AG08395 (cell line): ENCODE measurements around the gene PEX10.

Source experiments
- DNase-seq: peaks from one replicate; pipeline ENCODE4 v3.0.0; 2012; ENCODE audit warnings: mixed read lengths, low spot score

Gene PEX10

GRCh38 chr1:2388004-2388913 lies 24.1 kb downstream of the PEX10 start:
- no peak for DNase-seq

- DNase-seq, result no peak
Measured at GRCh38 chr1:2386636-2387611, 25.4 kb downstream of the PEX10 start.

GRCh38 chr1:2385606-2386280 lies 26.6 kb downstream of the PEX10 start:
- no peak for DNase-seq

- DNase-seq, result no peak
Measured at GRCh38 chr1:2384941-2385481, 27.4 kb downstream of the PEX10 start.

- DNase-seq, result no peak
Measured at GRCh38 chr1:2384130-2384860, 28.1 kb downstream of the PEX10 start.

- no peak for DNase-seq
Measured at GRCh38 chr1:2383576-2383975, 28.8 kb downstream of the PEX10 start.

- DNase-seq, result peak; percentile 46
Measured at GRCh38 chr1:2382621-2383361, 29.6 kb downstream of the PEX10 start.

GRCh38 chr1:2381741-2382620 lies 30.4 kb downstream of the PEX10 start:
- peak; percentile 97 for DNase-seq

GRCh38 chr1:2380816-2381591 lies 31.4 kb downstream of the PEX10 start:
- no peak for DNase-seq

- no peak for DNase-seq
Measured at GRCh38 chr1:2379733-2380404, 32.5 kb downstream of the PEX10 start.

GRCh38 chr1:2378956-2379732 lies 33.2 kb downstream of the PEX10 start:
- no peak for DNase-seq

GRCh38 chr1:2378441-2378851 lies 33.9 kb downstream of the PEX10 start:
- DNase-seq, result no peak

GRCh38 chr1:2377751-2378440 lies 34.5 kb downstream of the PEX10 start:
- DNase-seq, result no peak

GRCh38 chr1:2376931-2377672 lies 35.3 kb downstream of the PEX10 start:
- no peak for DNase-seq

GRCh38 chr1:2376261-2376741 lies 36.1 kb downstream of the PEX10 start:
- no peak for DNase-seq

GRCh38 chr1:2375923-2376260 lies 36.5 kb downstream of the PEX10 start:
- no peak for DNase-seq
